ENCODE measurements around the gene TMEM109. TPM values are rescaled to one million over a fixed set of nuclear protein-coding genes. Genes with fewer than 3 reads are reported as not detected.

Gene TMEM109
- total RNA-seq, 1 donor from 2014 or later = 7.6 TPM

DNA sequence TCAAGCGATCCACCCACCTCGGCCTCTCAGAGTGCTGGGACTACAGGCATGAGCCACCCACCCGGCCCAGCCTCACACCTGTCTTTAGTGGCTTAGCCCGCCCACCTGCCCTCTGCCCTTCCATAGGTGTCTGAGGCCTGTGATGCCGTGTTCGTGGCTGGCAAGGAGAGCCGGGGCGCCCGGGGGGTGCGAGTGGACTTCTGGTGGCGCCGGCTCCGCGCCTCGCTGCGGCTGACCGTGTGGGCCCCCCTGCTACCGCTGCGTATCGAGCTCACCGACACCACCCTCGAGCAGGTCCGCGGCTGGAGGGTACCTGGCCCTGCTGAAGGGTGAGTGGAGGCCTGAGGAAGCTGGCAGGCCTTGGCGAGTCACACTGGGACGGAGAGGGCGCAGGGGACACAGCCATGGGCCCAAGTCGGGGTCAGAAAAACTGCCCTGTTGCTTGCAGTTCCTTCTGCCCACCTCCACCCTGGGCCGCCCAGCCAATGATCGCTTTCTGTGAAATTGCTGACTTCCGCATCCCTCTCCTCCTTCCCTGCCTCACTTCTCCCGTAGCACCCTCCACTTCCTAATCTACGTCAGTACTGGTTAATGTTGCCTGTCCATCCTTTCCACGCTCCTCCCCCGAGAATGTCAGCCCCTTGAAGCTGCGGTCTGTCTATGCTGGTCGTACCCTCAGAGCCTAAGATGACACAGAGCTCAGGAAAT lies 19.6 kb downstream of the TMEM109 start:
- no peak overlapping the region for H3K4me3 ChIP-seq (ENCODE audit: low read depth, low read length)
- H3K27me3 ChIP-seq (ENCODE audit: control insufficient read depth, insufficient read depth, low read length) = no peaks in the 10 kb centered on the region
- FAIRE-seq (no peak), DNase-seq (ENCODE audit: low read depth) (no peak)
- TF ChIP-seq, protein P1, sequence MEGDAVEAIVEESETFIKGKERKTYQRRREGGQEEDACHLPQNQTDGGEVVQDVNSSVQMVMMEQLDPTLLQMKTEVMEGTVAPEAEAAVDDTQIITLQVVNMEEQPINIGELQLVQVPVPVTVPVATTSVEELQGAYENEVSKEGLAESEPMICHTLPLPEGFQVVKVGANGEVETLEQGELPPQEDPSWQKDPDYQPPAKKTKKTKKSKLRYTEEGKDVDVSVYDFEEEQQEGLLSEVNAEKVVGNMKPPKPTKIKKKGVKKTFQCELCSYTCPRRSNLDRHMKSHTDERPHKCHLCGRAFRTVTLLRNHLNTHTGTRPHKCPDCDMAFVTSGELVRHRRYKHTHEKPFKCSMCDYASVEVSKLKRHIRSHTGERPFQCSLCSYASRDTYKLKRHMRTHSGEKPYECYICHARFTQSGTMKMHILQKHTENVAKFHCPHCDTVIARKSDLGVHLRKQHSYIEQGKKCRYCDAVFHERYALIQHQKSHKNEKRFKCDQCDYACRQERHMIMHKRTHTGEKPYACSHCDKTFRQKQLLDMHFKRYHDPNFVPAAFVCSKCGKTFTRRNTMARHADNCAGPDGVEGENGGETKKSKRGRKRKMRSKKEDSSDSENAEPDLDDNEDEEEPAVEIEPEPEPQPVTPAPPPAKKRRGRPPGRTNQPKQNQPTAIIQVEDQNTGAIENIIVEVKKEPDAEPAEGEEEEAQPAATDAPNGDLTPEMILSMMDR (IDR thresholded peaks at IDR 0.05; ENCODE audit: insufficient read depth, low read length, severe bottlenecking) = no peak
- H3K36me3 ChIP-seq (ENCODE audit: control insufficient read depth, insufficient read depth, low read length) = peaks cover 25% of the 10 kb centered on the region

DNA sequence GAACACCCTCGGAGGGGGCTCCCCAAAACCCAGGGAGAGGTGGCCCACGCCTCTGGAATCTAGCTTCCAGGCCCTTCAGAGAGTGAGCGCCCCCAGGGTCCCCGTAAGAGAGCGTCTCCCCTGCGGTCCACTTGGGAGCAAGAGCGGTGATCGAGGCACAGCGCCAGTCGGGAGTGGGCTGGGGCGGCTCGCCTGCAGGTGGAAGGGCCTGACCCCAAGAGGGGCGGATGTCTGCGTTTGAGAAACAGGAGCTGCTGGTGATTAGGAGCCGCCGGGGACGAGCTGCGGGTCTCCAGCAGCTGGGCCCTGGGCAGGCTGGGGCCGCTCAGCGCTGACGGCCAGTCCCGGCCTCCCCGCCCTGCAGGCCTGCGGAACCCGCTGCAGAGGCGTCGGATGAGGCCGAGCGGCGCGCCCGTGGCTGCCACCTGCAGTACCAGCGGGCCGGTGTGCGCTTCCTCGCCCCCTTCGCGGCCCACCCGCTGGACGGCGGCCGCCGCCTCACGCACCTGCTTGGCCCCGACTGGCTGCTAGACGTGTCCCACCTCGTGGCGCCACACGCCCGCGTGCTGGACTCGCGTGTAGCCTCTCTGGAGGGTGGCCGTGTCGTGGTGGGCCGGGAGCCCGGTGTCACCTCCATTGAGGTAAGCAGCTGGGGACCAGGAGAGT lies 20.3 kb downstream of the TMEM109 start:
- no peak overlapping the region for H3K4me3 ChIP-seq (ENCODE audit: low read depth, low read length)
- peaks cover 21% of the 10 kb centered on the region for H3K36me3 ChIP-seq (ENCODE audit: control insufficient read depth, insufficient read depth, low read length)
- FAIRE-seq (no peak), DNase-seq (ENCODE audit: low read depth) (no peak)
- H3K27me3 ChIP-seq (ENCODE audit: control insufficient read depth, insufficient read depth, low read length) = no peaks in the 10 kb centered on the region
- TF ChIP-seq, protein P1 (IDR thresholded peaks at IDR 0.05; ENCODE audit: insufficient read depth, low read length, severe bottlenecking) = no peak

DNA sequence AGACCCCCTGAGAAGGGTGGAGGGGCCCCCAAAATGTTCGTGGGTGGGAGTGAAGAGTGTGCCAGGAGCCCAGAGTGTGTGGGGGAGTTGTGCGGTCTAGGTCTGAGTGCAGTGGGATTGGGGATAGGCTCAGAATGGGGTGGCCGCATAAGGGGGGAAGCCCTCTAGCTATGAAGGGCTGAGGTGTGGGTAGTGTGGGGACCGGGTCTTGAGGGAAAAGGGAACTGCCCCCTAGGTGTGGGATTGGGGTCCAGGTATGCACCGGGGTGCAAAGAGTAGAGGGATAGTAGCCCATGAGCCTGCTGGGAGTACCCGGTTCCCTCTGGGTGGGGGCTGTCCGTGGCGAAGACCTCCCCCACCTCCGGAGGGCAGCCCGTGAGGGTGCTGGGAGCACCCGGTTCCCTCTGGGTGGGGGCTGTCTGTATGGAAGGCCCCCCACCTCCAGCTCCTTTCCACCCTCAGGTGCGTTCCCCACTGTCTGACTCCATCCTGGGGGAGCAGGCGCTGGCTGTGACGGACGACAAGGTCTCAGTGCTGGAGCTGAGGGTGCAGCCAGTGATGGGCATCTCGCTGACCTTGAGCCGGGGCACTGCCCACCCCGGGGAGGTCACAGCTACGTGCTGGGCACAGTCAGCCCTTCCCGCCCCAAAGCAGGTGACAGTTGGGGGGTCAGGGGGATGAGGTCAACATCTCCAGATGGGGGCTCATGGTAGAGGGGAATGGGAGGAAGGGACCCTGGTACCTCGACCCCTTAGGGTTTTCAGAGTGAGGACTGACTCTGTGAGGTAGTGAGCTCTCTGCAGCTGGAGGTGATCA lies 21.0 kb downstream of the TMEM109 start:
- FAIRE-seq = no peak
- peaks cover 21% of the 10 kb centered on the region for H3K36me3 ChIP-seq (ENCODE audit: control insufficient read depth, insufficient read depth, low read length)

DNA sequence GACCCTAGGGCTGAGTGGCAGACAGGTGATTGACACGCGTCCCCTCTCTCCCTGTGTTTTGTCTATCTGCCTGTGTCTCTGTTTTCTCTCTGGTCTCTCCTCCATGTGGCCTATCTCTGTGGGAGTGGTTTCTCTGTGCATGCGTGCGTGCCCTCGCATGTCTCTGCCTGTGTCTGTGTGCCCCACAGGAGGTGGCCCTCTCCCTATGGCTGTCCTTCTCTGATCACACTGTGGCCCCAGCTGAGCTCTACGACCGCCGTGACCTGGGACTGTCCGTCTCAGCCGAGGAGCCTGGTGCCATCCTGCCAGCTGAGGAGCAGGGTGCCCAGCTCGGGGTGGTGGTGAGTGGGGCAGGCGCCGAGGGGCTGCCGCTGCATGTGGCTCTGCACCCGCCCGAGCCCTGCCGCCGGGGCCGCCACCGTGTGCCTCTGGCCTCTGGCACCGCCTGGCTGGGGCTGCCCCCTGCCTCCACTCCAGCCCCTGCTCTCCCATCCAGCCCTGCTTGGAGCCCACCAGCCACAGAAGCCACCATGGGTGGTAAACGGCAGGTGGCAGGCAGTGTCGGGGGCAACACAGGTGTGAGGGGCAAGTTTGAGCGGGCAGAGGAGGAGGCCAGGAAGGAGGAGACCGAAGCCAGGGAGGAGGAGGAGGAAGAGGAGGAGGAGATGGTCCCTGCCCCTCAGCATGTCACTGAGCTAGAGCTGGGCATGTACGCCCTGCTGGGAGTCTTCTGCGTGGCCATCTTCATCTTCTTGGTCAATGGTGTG lies 21.9 kb downstream of the TMEM109 start:
- Histone ChIP-seq H3K27me3 (ENCODE audit: control insufficient read depth, insufficient read depth, low read length) (no peaks in the 10 kb centered on the region), H3K4me3 (ENCODE audit: low read depth, low read length) (no peak overlapping the region), H3K36me3 (ENCODE audit: control insufficient read depth, insufficient read depth, low read length) (peaks cover 17% of the 10 kb centered on the region)
- TF ChIP-seq, protein P1 (IDR thresholded peaks at IDR 0.05; ENCODE audit: insufficient read depth, low read length, severe bottlenecking) = no peak
- peak; percentile 25 for DNase-seq (ENCODE audit: low read depth)
- no peak for FAIRE-seq

More for the DNA sequence above, 21.0 kb downstream of the TMEM109 start:
- TF ChIP-seq, protein P1 (IDR thresholded peaks at IDR 0.05; ENCODE audit: insufficient read depth, low read length, severe bottlenecking) = no peak
- H3K4me3 ChIP-seq (ENCODE audit: low read depth, low read length) = no peak overlapping the region
- no peaks in the 10 kb centered on the region for H3K27me3 ChIP-seq (ENCODE audit: control insufficient read depth, insufficient read depth, low read length)
- no peak for DNase-seq (ENCODE audit: low read depth)

DNA sequence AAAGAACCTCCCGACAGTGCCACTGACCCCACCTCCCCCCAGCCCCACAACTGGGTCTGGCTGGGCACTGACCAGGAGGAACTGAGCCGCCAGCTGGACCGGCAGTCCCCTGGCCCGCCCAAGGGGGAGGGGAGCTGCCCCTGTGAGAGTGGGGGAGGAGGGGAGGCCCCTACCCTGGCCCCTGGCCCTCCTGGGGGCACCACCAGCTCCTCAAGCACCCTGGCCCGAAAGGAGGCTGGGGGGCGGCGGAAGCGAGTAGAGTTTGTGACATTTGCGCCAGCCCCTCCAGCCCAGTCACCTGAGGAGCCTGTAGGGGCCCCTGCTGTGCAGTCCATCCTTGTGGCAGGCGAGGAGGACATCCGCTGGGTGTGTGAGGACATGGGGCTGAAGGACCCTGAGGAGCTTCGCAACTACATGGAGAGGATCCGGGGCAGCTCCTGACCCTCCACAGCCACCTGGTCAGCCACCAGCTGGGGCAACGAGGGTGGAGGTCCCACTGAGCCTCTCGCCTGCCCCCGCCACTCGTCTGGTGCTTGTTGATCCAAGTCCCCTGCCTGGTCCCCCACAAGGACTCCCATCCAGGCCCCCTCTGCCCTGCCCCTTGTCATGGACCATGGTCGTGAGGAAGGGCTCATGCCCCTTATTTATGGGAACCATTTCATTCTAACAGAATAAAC lies 22.6 kb downstream of the TMEM109 start:
- DNase-seq (ENCODE audit: low read depth) (no peak), FAIRE-seq (no peak)
- no peaks in the 10 kb centered on the region for H3K27me3 ChIP-seq (ENCODE audit: control insufficient read depth, insufficient read depth, low read length)
- no peak overlapping the region for H3K4me3 ChIP-seq (ENCODE audit: low read depth, low read length)
- TF ChIP-seq, protein P1 (IDR thresholded peaks at IDR 0.05; ENCODE audit: insufficient read depth, low read length, severe bottlenecking) = no peak
- H3K36me3 ChIP-seq (ENCODE audit: control insufficient read depth, insufficient read depth, low read length) = peaks cover 14% of the 10 kb centered on the region

All from bronchial epithelial cell (primary cell).